Measurements from ENCODE around the gene SPEM2. TPM values are rescaled to one million over a fixed set of nuclear protein-coding genes. Genes with fewer than 3 reads are reported as not detected.

Gene SPEM2
- total RNA-seq, 1 donor from 2014 or later: not detected

DNA sequence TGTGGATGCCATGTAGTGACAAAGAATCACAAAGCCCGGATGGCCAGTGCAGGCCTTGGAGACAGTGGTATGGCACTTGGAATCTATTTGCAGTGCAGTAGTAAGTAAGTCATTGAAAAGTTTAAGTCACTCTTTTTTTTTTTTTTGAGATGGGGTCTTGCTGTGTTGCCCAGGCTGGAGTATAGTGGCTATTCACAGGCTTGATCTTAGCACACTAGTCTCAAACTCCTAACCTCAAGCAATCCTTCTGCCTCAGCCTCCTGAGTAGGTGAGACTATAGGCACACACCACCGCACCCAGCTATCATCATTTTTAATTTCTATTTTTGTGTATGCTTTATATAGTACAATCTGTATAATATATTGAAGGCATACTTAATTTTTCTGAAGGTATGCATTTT is 26.8 kb upstream of the SPEM2 start:
- Mint-ChIP-seq H3K4me3 (no peak overlapping the region), H3K27me3 (ENCODE audit: low read depth) (no peaks in the 10 kb centered on the region), H3K4me1 (peaks cover 12% of the 10 kb centered on the region), H3K36me3 (peaks cover 6% of the 10 kb centered on the region), H3K27ac (no peak overlapping the region), H3K9me3 (no peaks in the 10 kb centered on the region)
- TF ChIP-seq, protein P1, sequence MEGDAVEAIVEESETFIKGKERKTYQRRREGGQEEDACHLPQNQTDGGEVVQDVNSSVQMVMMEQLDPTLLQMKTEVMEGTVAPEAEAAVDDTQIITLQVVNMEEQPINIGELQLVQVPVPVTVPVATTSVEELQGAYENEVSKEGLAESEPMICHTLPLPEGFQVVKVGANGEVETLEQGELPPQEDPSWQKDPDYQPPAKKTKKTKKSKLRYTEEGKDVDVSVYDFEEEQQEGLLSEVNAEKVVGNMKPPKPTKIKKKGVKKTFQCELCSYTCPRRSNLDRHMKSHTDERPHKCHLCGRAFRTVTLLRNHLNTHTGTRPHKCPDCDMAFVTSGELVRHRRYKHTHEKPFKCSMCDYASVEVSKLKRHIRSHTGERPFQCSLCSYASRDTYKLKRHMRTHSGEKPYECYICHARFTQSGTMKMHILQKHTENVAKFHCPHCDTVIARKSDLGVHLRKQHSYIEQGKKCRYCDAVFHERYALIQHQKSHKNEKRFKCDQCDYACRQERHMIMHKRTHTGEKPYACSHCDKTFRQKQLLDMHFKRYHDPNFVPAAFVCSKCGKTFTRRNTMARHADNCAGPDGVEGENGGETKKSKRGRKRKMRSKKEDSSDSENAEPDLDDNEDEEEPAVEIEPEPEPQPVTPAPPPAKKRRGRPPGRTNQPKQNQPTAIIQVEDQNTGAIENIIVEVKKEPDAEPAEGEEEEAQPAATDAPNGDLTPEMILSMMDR (IDR thresholded peaks at IDR 0.05; ENCODE audit: unreplicated experiment): no peak
- no peak for DNase-seq (ENCODE audit: low spot score in 2 of 2, unreplicated experiment in 2 of 2)

DNA sequence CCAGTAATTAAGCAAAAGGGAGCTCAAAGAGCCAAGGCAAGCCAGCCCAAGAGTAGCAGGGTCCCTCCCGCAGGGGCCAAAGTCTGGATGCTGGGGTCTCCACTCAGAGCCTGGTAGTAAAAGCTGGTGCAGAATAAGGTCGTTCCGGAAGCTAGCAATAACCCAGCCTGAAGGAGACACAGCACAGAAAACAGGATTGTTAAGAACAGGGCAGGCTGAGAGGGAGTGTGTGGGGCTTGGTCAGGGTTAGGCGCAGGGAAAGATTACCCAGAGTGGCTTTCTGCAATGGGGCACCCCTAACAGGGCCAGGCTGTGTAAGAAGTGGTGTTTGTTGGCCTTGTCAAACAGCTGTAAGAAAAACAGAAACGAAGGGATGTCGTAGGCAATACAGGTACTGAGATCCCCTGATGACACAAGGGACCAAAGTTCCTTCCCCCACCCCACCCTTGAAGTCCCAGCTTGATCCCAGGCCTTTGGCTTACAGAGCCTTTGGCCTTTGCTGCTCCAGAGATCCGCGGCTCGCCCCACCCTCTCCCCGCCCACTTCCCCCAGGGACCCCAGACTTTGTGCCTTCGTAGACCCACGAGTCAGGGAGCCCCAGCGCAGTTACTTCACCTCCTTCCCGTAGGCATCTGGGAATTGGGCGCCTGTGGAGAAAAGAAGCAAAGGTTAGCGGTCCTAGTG is 22.2 kb upstream of the SPEM2 start:
- TF ChIP-seq, protein P1 (IDR thresholded peaks at IDR 0.05; ENCODE audit: unreplicated experiment): no peak
- no peaks in the 10 kb centered on the region for H3K27me3 Mint-ChIP-seq (ENCODE audit: low read depth)
- peak overlapping the region; percentile 91 for H3K27ac Mint-ChIP-seq
- peaks cover 23% of the 10 kb centered on the region for H3K4me1 Mint-ChIP-seq
- H3K9me3 Mint-ChIP-seq: no peaks in the 10 kb centered on the region
- DNase-seq (ENCODE audit: low spot score in 2 of 2, unreplicated experiment in 2 of 2): no peak
- H3K4me3 Mint-ChIP-seq: peak overlapping the region; percentile 87
- peaks cover 6% of the 10 kb centered on the region for H3K36me3 Mint-ChIP-seq

DNA sequence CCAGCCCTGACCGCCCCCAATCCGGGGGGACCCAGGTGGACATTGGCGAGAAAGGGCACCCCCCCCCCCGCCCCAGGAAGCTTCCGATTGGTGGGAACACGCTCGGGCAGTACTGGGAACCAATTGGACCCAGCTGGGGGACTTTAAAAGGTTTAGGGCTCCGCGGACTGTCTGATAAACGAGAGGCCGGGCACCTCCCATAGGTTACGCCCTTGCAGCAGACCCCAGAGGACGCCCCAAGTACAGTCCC is 21.8 kb upstream of the SPEM2 start:
- Mint-ChIP-seq H3K27ac (peak overlapping the region; percentile 91), H3K9me3 (no peaks in the 10 kb centered on the region), H3K4me3 (peak overlapping the region; percentile 87), H3K36me3 (peaks cover 6% of the 10 kb centered on the region), H3K27me3 (ENCODE audit: low read depth) (no peaks in the 10 kb centered on the region), H3K4me1 (peaks cover 23% of the 10 kb centered on the region)
- TF ChIP-seq, protein P1 (IDR thresholded peaks at IDR 0.05; ENCODE audit: unreplicated experiment): no peak
- DNase-seq (ENCODE audit: low spot score in 2 of 2, unreplicated experiment in 2 of 2): no peak

DNA sequence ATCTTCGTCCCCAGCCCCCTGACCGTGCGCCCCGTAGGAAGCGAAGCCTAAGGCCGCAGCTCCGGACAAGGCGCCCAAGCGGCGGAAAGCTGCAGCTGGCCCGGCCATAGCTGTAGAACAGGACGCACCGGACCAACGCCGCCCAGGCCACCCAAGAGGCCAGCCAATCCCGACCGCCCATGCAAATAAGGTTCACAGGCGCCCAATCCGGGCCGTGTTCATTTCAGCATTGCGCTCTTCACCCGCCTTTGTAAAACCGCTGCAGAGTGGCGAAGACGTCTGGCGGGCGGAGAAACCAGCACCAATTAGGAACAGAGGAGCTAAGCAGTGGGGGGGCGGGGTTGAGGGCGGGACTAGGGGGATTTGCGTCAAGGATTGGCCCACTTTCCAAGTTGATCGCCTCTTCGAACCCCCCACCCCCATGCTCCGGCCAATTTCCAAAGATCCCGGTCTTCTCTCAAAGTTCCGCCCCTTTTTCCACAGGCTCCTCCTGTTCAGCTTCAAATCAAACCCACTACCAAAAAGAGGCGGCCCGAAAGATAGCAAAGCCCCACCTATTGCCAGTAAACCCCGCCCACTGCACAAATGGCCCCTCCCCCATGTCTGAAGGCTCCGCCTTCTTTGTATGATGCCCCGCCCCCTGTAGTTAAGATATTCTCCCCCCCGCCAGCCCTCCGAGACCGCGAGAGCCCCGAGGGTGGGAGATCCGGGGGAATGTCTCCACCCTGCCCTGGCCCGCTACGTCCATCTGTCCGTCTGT is 21.3 kb upstream of the SPEM2 start, which contains the start of gene TMEM256:
TMEM256 (minus strand) TSS at position 121 of the 760 bp plus-strand sequence; CDS start at position 108, 13 bp downstream.
- H3K9me3 Mint-ChIP-seq: no peaks in the 10 kb centered on the region
- peaks cover 23% of the 10 kb centered on the region for H3K4me1 Mint-ChIP-seq
- TF ChIP-seq, protein P1 (IDR thresholded peaks at IDR 0.05; ENCODE audit: unreplicated experiment): no peak
- H3K36me3 Mint-ChIP-seq: peaks cover 9% of the 10 kb centered on the region
- H3K4me3 Mint-ChIP-seq: peak within 1 kb of the TSS; percentile 87
- no peaks in the 10 kb centered on the region for H3K27me3 Mint-ChIP-seq (ENCODE audit: low read depth)
- H3K27ac Mint-ChIP-seq: peak within 1 kb of the TSS; percentile 91
- DNase-seq (ENCODE audit: low spot score in 2 of 2, unreplicated experiment in 2 of 2): peak; percentile 93 to 96

DNA sequence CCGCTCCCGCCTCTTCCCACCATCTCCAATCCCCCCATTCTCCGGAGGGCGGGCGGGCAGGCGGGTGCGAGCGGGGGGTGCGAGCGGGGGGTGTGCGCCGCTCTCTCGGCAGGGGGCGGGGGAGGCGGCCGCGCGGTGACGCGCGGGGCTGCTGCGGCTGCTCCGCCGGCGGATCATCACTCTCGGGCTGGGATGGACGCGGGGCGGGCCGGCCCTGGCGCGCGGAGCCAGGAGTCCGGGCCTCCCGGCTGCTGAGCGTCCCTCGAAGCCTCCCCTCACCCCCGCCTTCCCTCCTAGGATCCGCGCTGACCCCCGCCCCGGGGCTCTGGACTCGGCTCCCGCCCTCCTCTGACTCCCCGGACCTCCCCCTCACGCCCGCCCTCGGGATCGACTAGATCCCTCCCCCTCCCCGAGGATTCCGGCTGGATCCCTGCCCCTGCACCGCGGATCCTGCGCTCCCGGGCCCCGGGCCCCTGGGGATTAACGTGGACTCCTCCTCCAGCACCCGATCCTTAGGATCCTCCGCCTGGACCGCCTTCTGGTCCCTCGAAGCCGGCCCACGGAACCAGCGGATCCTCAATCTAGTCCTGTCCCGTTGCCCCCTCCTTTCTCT is 20.6 kb upstream of the SPEM2 start:
- Mint-ChIP-seq H3K9me3 (no peaks in the 10 kb centered on the region), H3K4me1 (peaks cover 23% of the 10 kb centered on the region), H3K27ac (peak overlapping the region; percentile 91), H3K27me3 (ENCODE audit: low read depth) (no peaks in the 10 kb centered on the region), H3K4me3 (peak overlapping the region; percentile 87), H3K36me3 (peaks cover 13% of the 10 kb centered on the region)
- no peak for DNase-seq (ENCODE audit: low spot score in 2 of 2, unreplicated experiment in 2 of 2)
- TF ChIP-seq, protein P1 (IDR thresholded peaks at IDR 0.05; ENCODE audit: unreplicated experiment): no peak
